Activated CD4-positive, alpha-beta T cell treated with anti-CD3 and anti-CD28 coated beads for 48 hours (primary cell): ENCODE data around the gene C14orf93.
A peak's percentile ranks its signal among the peaks of the same experiment; 100 is the strongest.
"Not testable (repeated sequence)": the region's sequence is repeated elsewhere in the genome, so short reads cannot be mapped to it uniquely, and the experiment has no call there.

Source experiments
- DNase-seq: peaks from one replicate; pipeline ENCODE4 v3.0.0-alpha.2; 2020

Gene C14orf93

DNA sequence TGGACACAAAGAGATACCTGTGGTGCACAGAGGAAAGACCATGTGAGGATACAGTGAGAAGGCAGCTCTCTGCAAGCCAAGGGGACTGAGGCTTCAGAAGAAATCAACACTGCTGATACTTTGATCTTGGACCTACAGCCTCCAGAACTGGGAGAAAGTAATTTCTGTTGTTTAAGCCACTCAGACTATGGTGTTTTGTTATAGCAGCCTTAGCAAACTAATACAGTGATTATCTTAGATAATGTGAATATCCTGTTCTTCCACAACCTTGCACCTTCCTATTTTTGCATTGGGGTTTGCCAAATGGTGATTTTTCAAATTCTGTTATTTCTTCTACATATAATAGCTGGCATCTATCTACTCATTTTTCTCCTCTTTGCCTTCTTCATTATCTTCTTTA is 8.2 kb upstream of the C14orf93 start:
- no peak for DNase-seq

DNA sequence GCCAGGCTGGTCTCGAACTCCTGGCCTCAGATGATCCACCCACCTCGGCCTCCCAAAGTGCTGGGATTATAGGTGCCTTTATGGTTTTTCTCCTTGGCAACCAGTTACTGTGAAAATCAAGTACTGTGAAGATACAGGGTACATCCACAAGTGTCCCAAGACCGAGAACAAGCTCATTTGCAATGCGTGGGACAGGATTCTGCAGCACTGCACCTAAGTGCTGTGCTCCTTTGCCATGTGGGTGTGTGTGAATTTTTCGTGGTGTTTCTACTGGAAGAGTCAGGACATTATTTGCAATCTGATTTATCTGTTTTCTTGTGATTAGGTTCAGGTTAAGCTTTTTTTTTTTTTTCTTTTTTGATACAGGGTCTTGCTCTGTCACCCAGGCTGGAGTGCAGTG is 7.1 kb upstream of the C14orf93 start:
- no peak for DNase-seq

DNA sequence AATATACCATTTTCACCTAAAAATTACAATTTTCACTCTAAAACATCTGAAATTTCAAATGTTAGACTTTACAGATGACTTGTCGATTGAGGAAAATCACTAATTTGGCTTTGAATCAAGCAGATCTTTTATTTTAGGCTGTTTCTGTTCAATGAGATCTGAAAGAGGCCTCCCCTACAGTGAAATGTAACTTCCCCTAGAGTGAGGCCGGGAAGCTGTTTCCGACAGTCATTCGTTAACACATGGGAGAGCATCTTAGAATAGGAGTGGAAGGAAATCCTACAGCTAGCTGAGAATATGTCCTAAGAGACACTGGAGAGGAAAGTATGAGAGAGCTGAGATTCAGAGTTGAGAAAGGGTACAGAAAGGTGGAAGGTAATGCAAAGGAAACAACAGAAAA is 5.7 kb upstream of the C14orf93 start:
- no peak for DNase-seq

DNA sequence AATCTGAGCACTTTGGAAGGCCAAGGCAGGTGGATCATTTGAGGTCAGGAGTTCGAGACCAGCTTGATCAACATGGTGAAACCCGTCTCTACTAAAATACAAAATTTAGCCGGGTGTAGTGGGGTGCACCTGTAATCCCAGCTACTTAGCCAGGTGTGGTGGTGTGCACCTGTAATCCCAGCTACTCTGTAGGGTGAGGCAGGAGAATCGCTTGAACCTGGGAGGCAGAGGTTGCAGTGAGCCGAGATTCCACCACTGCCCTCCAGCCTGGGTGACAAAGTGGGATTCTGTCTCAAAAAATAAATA is 3.8 kb upstream of the C14orf93 start:
- DNase-seq: not testable (repeated sequence)

- no peak for DNase-seq
These were observed 3.3 kb upstream of the C14orf93 start for GRCh38 chr14:23013054-23013748.

- no peak for DNase-seq
These were observed 432 bp downstream of the C14orf93 start for GRCh38 chr14:23009483-23009938.

DNA sequence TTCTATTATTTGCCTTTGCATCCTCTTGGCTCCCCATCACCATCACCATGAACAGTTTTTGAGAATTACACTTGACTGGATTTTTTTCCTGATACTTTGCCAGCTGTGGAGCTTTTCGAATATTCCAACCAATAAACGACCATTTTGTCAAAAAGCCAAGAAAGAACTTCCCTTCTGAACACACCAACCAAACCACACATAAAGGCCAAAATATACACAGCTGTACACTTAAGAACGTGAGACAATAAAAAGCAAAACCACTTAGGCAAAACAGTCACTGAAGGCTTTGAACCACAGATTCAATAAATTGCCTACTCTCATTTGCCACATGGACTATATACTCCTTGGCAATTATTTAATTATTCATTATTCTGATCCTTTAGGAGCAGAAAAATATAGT is 1.1 kb downstream of the C14orf93 start:
- DNase-seq: no peak

DNA sequence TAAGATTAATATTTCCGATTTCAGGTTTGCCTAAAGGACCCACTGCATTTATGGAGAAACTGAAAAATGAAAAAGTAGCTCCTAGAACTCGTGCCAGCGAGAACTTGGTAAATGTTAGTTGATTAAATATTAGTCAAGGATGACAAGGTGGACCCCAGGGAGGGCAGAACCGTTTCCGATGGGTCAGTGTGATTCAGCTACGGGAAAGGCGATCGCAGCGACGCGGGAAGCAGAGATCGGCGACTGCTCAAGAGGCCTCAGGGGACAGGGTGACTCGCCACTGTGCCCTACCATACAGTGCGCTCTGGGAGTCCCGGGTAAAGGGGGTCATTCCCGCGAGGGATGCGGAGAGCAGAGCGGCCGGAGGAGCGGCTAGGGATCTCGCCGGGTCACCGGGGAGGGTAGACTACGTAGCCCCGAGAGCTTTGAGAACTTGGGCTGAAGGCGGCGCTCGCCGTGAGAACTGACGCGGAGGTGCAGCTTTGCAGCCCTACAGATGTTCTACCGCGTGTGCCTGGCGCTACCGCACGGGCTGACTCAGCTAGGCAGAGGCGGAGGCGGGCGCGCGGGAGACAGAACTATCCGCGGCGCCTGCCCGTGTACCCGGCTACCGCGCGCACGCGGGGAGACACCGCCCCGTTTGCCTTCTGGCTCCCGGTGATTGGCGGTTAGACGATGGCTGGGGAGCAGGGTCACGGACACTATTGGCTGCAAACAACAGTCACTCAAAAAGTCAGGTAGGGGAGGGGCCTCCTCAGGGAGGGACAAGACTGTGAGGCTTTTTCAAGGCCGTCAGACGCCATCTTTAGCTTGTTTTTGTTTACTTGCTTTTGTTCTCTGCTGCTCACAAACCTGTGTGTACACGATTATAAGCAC is 3.2 kb downstream of the C14orf93 start:
- peak; percentile 98 for DNase-seq

- no peak for DNase-seq
These were observed 3.8 kb downstream of the C14orf93 start for GRCh38 chr14:23006188-23006534.

- no peak for DNase-seq
These were observed 4.3 kb downstream of the C14orf93 start for GRCh38 chr14:23005451-23006187.

GRCh38 chr14:23004274-23004673 is 5.7 kb downstream of the C14orf93 start:
- not testable (repeated sequence) for DNase-seq

DNA sequence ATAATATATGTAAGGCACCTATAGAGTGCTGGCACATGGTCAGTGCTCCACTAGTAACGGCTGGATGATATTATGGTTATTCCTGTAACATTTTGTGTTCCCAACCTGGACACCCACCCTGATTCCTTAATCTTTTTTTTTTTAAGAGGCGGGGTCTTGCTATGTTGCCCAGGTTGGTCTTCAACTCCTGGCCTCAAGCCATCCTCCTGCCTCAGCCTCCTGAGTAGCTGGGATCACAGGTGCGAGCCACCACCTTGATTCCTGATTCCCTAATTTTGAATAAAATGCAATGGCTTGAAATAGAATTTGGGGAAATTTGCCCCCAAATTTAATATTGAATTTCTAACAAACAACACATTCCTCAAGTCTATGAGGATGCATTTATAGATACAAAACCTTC is 7.4 kb downstream of the C14orf93 start:
- DNase-seq: no peak

- DNase-seq: no peak
These were observed 9.1 kb downstream of the C14orf93 start for GRCh38 chr14:23000860-23001259.

DNA sequence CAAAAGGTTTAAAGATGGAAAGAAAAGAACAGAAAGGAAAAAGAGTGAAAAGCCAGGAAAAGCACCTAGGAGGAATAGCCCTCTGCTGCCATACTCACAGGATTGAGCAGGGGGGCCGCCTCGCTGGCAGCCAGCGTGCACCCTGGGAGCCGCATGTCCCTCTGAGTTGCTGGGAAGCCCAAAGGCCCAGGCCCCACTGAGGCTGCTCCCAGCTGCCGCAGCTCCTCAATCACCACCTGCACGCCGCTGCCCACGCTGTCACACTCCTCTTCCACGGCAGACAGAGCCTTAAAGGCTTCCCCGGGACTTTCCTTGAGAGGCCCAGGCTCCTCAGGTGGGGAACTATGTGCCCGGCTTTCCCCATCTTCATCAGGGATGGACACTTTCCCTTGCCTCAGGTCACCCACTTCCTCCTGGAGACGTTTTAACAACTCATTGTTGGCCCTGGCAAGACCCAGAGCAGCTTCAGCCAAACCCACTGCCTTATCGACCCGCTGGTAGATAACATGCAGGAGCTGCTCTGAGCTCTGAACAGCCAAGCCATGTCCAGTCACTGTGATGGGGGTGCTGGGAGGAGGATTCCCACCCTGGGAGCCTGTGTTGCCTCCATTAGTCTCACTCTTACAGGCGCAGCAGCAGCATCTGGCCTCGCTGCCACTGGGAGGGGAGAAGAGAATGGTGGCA is 11.5 kb downstream of the C14orf93 start:
- DNase-seq: no peak

DNA sequence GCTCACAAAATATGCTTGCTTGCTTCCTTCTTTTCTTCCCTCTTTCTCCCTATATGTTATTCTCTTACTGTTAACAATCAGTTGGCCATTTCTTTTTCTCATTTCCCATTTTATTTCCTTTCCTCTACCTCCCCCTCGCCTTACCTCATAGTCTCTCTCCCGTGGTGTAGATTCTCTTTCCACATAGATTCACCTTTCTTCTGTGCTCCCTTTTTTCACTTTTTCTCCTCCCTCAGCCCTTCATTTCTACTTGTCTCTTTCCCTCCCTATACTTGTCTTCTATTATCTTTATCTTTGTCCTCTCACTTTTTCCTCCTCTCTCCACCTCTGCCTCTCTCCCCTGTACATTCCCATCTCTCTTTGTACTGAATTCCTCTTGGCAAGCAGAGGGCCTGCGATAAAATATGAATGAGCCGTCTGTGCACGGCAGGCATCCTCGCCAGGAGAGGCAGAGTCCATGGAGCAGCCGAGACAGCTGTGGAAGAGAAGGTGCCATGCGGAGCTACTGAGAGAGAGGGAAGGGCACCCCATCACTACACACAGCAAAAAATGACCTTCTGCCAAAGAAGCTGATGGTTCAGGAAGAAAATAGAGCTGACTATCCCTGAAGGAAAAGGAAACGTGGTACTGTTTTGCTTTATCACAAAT is 12.1 kb downstream of the C14orf93 start:
- DNase-seq: no peak

- no peak for DNase-seq
These were observed 12.9 kb downstream of the C14orf93 start for GRCh38 chr14:22996768-22997654.

GRCh38 chr14:22995889-22996625 is 13.9 kb downstream of the C14orf93 start:
- no peak for DNase-seq

- peak; percentile 44 for DNase-seq
These were observed 15.1 kb downstream of the C14orf93 start for GRCh38 chr14:22994762-22995275.

DNA sequence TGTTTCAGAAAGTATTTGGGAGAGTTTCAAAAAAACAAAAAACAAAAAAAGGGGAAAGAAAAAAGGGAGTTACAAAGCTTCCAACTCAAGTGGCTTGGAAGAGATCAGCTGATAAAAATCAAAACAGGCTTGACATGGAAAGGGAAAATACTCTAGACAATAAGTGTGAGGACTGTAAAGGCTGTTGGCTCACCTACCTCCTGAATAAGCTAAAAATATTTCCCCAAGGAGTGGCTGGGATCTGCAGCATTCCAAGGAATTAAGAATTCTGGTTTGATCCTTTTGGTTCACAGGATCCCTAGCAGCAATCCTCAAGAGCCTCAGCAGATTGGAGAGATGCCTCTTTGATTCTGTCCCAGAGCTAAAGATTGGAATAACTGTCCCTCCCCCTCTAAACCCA is 16.4 kb downstream of the C14orf93 start:
- DNase-seq: no peak

GRCh38 chr14:22991852-22992251 is 18.1 kb downstream of the C14orf93 start:
- no peak for DNase-seq

DNA sequence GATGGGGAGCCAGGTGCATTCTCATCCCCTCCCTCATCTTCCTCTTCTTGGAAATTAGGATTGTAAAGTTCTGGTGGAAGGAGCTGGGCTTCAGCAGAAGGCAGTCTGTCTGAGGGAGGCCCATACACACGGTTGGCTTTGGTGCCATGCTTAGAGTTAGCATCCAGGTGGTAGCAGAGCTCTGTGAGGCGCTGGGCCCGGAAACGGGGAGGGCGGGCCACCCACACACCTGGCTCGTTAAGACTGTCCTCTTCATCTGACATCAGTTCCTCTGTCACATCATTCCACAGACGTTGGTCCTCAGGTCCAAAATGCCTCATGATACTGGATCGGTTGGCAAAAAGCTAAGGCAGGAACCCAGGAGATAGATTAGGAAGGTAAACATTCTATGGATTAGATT is 22.7 kb downstream of the C14orf93 start:
- DNase-seq: no peak
